GM10266 (cell line): Measurements from ENCODE around the gene XPO5.
A peak's percentile ranks its signal among the peaks of the same experiment; 100 is the strongest.

Experiments
- DNase-seq: peaks from one replicate; pipeline ENCODE4 v3.0.0; 2012; ENCODE audit errors: extremely low spot score
- TF ChIP-seq, protein P1 (sequence below): IDR thresholded peaks from 2 replicates; pipeline ENCODE4 v1.5.1; 2012; ENCODE audit warnings: mild to moderate bottlenecking, low read depth; ENCODE audit not compliant: control insufficient read depth, insufficient read depth; ENCODE audit errors: missing control alignments

XPO5 gene

DNA sequence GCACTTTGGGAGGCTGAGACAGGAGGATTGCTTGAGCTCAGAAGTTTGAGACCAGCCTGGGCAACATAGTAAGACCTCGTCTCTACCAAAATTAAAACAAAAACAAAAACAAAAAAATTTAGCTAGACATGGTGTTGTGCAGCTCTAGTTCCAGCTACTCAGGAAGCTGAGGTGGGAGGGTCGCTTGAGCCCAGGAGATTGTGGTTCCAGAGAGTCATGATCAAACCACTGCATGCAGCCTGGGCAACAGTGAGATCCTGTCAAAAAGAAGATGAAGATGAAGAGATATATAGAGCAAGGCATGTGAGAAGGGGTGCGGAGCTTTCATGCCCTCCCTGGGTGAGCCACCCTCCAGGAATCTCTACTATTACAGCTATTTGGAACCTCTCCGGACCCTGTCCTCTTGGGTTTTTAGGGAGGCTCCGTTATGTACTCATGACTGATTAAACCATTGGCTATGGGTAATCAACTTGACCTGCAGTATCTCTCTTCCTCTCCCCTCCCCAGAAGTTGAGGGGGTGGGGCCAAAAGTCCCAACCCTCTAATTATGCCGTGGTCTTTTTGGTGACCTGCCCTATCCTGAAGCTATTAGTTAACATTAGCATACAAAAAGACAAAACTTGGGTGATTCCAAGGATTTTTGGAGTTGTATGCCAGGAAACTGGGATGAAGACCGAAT is 9.2 kb upstream of the XPO5 start:
- TF ChIP-seq, protein P1, sequence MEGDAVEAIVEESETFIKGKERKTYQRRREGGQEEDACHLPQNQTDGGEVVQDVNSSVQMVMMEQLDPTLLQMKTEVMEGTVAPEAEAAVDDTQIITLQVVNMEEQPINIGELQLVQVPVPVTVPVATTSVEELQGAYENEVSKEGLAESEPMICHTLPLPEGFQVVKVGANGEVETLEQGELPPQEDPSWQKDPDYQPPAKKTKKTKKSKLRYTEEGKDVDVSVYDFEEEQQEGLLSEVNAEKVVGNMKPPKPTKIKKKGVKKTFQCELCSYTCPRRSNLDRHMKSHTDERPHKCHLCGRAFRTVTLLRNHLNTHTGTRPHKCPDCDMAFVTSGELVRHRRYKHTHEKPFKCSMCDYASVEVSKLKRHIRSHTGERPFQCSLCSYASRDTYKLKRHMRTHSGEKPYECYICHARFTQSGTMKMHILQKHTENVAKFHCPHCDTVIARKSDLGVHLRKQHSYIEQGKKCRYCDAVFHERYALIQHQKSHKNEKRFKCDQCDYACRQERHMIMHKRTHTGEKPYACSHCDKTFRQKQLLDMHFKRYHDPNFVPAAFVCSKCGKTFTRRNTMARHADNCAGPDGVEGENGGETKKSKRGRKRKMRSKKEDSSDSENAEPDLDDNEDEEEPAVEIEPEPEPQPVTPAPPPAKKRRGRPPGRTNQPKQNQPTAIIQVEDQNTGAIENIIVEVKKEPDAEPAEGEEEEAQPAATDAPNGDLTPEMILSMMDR = no peak
- no peak for DNase-seq

DNA sequence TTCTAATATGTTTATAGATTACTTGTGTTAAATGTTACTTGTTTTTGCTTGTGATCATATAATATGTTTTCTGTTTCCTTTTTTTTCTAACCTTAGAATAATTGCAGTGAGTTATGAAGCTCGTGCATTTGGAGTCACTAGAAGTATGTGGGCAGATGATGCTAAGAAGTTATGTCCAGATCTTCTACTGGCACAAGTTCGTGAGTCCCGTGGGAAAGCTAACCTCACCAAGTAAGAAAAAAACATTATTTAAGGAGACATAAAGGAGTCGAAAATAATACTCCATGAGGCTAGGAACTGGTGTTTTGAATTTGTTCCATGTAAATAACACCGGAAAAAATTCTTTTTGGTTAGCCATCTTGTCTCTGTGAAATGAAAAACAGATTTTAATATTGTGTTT is 7.1 kb upstream of the XPO5 start:
- TF ChIP-seq, protein P1 = no peak

DNA sequence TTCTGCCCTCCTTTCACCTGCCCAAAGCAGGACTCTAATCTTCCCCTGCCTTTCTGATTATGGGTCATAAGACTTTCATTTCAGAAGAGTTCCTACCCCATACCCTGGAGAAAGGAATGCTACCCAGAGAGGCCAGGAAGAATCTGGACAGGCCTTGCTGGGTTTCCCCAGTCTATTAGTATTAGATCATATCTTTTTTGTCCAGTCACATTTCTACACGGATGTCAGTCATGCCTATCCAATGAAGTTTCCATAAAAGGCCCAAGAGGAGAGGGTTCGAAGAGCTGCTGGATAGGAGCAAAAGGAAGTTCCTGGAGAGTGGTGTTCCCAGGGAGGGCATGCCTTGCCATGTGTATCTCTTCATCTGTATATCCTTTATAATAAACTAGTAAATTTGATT is 3.3 kb upstream of the XPO5 start:
- no peak for DNase-seq

More for the DNA sequence above, 7.1 kb upstream of the XPO5 start:
- DNase-seq = no peak

DNA sequence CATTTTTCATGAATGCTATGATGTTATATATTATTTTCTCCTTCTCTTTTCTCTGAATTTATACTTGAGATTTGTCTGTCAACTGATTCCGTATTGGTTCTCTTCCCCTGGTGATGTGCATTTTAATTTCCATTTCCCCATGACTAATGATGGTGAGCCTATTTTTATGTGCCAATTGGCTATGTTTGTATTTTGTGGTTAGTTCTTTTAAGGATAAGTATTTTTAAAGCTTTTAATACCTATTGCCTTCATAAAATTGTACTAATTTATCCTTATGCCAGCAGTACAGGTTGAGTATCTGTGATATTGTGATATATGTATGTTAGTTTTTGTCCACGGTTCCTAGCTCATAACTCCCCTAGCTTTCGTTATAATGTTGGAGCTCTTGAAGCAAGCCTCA is 2.9 kb upstream of the XPO5 start:
- TF ChIP-seq, protein P1 = no peak
- no peak for DNase-seq

More for the DNA sequence above, 3.3 kb upstream of the XPO5 start:
- TF ChIP-seq, protein P1 = no peak

DNA sequence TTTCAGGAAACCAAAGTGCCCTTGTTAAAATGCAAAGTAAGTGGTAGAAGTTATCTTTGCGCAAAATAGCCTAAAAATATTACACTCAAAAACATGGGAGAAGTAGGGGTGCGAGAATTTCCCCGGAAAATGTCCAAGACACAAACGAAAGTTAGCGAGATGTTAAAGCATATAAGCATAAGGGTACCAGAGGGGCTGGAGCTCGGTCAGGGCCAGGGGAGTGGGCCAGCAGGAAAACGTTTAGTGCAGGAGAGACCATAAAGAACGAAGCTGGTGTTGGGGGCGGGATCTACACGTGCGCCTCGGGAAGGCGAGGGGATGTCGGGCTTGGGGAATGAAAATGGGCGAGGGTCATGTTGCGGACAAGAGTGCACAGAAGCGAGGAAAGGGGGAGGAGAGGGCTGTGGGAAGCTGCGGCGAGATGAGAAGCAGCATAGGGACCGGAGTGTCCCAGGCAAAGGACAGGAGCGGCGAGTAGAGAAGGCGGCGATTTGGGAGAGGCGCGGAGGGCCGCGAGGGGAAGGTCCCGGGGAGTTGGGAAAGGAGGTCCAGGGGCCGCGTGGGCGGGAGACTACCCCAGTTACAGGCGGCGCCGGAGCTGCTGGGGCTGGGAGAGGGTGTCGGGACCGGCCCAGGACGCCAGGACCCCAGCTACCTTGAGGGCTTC is 600 bp downstream of the XPO5 start:
- no peak for DNase-seq
- TF ChIP-seq, protein P1 = no peak

DNA sequence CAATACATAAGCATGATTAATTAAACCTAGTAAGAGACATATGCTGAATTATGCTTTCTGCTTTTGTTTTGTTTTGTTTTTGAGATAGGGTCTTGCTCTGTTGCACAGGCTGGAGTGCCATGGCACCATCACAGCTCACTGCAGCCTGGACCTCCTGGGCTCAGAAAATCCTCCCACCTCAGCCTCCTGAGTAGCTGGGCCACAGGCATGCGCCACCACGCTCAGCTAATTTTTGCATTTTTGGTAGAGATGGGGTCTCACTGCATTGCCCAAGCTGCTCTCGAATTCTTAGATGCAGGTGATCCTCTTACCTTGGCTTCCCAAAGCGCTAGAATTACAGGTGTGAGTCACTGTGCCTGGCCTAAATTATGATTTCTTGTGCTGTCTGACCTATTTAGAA is 3.8 kb downstream of the XPO5 start:
- TF ChIP-seq, protein P1 = no peak
- DNase-seq = no peak

DNA sequence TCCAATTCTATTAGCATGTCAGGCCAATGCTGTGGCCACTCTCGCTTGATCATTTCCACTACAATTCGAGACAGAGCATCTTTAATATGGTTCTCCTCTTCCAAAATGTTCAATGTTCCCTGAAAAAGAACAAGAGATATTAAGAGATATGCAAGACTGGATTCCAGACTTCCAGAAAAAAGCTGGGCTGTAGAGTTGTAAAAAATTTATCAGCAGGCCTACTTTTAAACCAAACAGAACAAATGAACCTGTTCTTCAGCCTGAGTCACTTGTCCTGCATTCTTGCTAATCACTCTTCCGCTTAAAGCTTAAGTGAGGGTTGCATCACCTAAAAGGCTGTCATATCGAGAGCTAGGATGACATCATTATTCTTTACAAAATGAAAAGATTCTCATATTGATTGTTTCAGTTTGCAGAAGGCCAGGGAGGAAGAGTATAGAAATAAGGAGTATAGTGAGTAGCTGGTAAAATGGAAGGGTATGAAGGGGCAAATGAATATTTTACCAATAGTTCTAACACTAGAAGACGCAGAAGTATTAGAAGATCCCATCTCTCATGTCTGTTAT is 4.9 kb downstream of the XPO5 start:
- DNase-seq = peak; percentile 29
- TF ChIP-seq, protein P1 = no peak
